WTC11 (cell line): Measurements from ENCODE around the gene SLC25A39.
"Not testable (repeated sequence)": the region's sequence is repeated elsewhere in the genome, so short reads cannot be mapped to it uniquely, and the experiment has no call there.

Source experiments
- ATF3 ChIP-seq: sonication (generic); formaldehyde crosslinking; conservative IDR thresholded peaks from 2 replicates; pipeline ENCODE4 v1.8.1; 2022; ENCODE audit warnings: mild to moderate bottlenecking, missing genetic modification reagents
- CTCF ChIP-seq: fragments of 200-600 bp; IDR thresholded peaks from 2 replicates; pipeline ENCODE4 v1.8.0; 2022; ENCODE audit warnings: antibody characterized with exemption
- FOXP1 ChIP-seq: sonication (generic); formaldehyde crosslinking; IDR thresholded peaks from 2 replicates; pipeline ENCODE4 v1.8.0; 2022; ENCODE audit warnings: missing genetic modification reagents, mild to moderate bottlenecking, moderate library complexity, borderline replicate concordance
- GABPB1 ChIP-seq: sonication (generic); formaldehyde crosslinking; IDR thresholded peaks from 2 replicates; pipeline ENCODE4 v1.8.1; 2023; ENCODE audit warnings: mild to moderate bottlenecking, missing genetic modification reagents
- JUN ChIP-seq: sonication (generic); formaldehyde crosslinking; IDR thresholded peaks from 2 replicates; pipeline ENCODE4 v1.8.0; 2023; ENCODE audit warnings: mild to moderate bottlenecking, missing genetic modification reagents
- KAT7 ChIP-seq: sonication (generic); formaldehyde crosslinking; IDR thresholded peaks from 2 replicates; pipeline ENCODE4 v1.8.1; 2023; ENCODE audit warnings: missing genetic modification reagents, mild to moderate bottlenecking, borderline replicate concordance
- NR1H2 ChIP-seq: sonication (generic); formaldehyde crosslinking; IDR thresholded peaks from 2 replicates; pipeline ENCODE4 v1.9.0; 2021; ENCODE audit warnings: mild to moderate bottlenecking, moderate library complexity, missing genetic modification reagents
- NR3C1 ChIP-seq: sonication (generic); formaldehyde crosslinking; conservative IDR thresholded peaks from 2 replicates; pipeline ENCODE4 v1.8.1; 2023; ENCODE audit warnings: low read depth, mild to moderate bottlenecking, missing genetic modification reagents
- SMAD4 ChIP-seq: sonication (generic); formaldehyde crosslinking; IDR thresholded peaks from 2 replicates; pipeline ENCODE4 v1.8.0; 2022; ENCODE audit warnings: mild to moderate bottlenecking, missing genetic modification reagents
- ZBTB21 ChIP-seq: sonication (generic); formaldehyde crosslinking; IDR thresholded peaks from 2 replicates; pipeline ENCODE4 v1.8.1; 2023; ENCODE audit warnings: mild to moderate bottlenecking, missing genetic modification reagents, borderline replicate concordance
- ZNF121 ChIP-seq: sonication (generic); formaldehyde crosslinking; IDR thresholded peaks from 2 replicates; pipeline ENCODE4 v1.8.0; 2023; ENCODE audit warnings: missing genetic modification reagents
- TF ChIP-seq, protein P1 (sequence below): sonication (generic); formaldehyde crosslinking; IDR thresholded peaks from 2 replicates; pipeline ENCODE4 v1.8.0; 2022; ENCODE audit warnings: mild to moderate bottlenecking, missing genetic modification reagents
- TF ChIP-seq, protein P2 (sequence below): sonication (generic); formaldehyde crosslinking; IDR thresholded peaks from 2 replicates; pipeline ENCODE4 v1.8.0; 2022; ENCODE audit warnings: mild to moderate bottlenecking, missing genetic modification reagents

DNA sequence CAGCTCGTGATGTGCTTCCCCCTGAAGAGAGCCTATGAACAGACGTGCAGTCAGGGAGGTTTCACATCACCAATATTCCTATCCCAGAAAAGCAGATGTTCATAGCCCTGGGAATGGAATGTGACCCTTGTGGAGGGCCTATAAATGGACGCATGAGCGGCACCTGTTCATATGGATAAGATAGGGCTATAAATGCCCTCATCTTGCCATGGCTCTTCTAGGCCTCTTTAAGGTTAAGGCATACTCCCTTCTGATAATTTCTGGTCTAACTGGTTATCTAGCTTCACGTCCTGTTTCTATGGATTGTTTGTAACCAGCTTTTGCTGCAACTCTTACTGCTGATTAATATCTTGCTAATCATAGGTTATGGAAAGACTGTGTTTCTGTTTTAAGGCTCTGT, 15.9 kb upstream of the SLC25A39 start:
- not testable (repeated sequence) for TF ChIP-seq NR3C1 (CRISPR knock-in tag); ZBTB21 (CRISPR knock-in tag); CTCF; ZNF121 (CRISPR knock-in tag); KAT7; NR1H2 (CRISPR knock-in tag); ATF3; JUN (CRISPR knock-in tag); GABPB1 (CRISPR knock-in tag); SMAD4 (CRISPR knock-in tag); FOXP1 (CRISPR knock-in tag)
- TF ChIP-seq, protein P1, sequence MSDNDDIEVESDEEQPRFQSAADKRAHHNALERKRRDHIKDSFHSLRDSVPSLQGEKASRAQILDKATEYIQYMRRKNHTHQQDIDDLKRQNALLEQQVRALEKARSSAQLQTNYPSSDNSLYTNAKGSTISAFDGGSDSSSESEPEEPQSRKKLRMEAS (CRISPR knock-in tag): not testable (repeated sequence)
- TF ChIP-seq, protein P2, sequence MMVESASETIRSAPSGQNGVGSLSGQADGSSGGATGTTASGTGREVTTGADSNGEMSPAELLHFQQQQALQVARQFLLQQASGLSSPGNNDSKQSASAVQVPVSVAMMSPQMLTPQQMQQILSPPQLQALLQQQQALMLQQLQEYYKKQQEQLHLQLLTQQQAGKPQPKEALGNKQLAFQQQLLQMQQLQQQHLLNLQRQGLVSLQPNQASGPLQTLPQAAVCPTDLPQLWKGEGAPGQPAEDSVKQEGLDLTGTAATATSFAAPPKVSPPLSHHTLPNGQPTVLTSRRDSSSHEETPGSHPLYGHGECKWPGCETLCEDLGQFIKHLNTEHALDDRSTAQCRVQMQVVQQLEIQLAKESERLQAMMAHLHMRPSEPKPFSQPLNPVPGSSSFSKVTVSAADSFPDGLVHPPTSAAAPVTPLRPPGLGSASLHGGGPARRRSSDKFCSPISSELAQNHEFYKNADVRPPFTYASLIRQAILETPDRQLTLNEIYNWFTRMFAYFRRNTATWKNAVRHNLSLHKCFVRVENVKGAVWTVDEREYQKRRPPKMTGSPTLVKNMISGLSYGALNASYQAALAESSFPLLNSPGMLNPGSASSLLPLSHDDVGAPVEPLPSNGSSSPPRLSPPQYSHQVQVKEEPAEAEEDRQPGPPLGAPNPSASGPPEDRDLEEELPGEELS (CRISPR knock-in tag): not testable (repeated sequence)
